Fibroblast of the aortic adventitia (primary cell): ENCODE measurements around the gene MOB2. TPM values are rescaled to one million over a fixed set of nuclear protein-coding genes. Genes with fewer than 3 reads are reported as not detected.

ENCODE experiments used
- DNase-seq: peaks from one replicate; pipeline ENCODE4 v3.0.0-alpha.2; 2010; ENCODE audit warnings: low read depth
- H3K4me3 ChIP-seq: 2 replicates; pipeline ENCODE4 v1.5.1; 2011; ENCODE audit warnings: low read depth, mild to moderate bottlenecking, control low read depth, low read length, moderate library complexity
- CTCF ChIP-seq: IDR thresholded peaks from 2 replicates; pipeline ENCODE4 v1.5.1; 2011; ENCODE audit warnings: mild to moderate bottlenecking, low read length, control low read depth, inconsistent platforms; ENCODE audit not compliant: insufficient read depth
- total RNA-seq: library from RNA; depleted of rRNA; stranded (reverse); fragments of >200 nt; gene quantifications from 2 replicates; pipeline ENCODE4 v1.2.3, GENCODE V29; 2012; ENCODE audit warnings: low replicate concordance

Gene MOB2
- total RNA-seq, 1 donor, result 13.9 TPM

GRCh38 chr11:1499261-1499890 is 12.8 kb upstream of the MOB2 start:
- DNase-seq, result no peak
- no peak for TF ChIP-seq CTCF
- no peak overlapping the region for H3K4me3 ChIP-seq

- no peak for TF ChIP-seq CTCF
- no peak for DNase-seq
- no peak overlapping the region for H3K4me3 ChIP-seq
Observed at GRCh38 chr11:1498262-1498661, 11.7 kb upstream of the MOB2 start.

GRCh38 chr11:1497600-1497999 is 11.0 kb upstream of the MOB2 start:
- no peak for DNase-seq
- no peak overlapping the region for H3K4me3 ChIP-seq
- TF ChIP-seq CTCF, result no peak

GRCh38 chr11:1496761-1497095 is 10.1 kb upstream of the MOB2 start:
- no peak overlapping the region for H3K4me3 ChIP-seq
- no peak for TF ChIP-seq CTCF
- no peak for DNase-seq

GRCh38 chr11:1496091-1496760 is 9.6 kb upstream of the MOB2 start:
- no peak for TF ChIP-seq CTCF
- no peak for DNase-seq
- H3K4me3 ChIP-seq, result no peak overlapping the region

GRCh38 chr11:1494650-1495049 is 8.1 kb upstream of the MOB2 start:
- DNase-seq, result no peak
- no peak overlapping the region for H3K4me3 ChIP-seq
- TF ChIP-seq CTCF, result no peak
